ENCODE measurements around the gene RPP25L.

RPP25L gene

DNA sequence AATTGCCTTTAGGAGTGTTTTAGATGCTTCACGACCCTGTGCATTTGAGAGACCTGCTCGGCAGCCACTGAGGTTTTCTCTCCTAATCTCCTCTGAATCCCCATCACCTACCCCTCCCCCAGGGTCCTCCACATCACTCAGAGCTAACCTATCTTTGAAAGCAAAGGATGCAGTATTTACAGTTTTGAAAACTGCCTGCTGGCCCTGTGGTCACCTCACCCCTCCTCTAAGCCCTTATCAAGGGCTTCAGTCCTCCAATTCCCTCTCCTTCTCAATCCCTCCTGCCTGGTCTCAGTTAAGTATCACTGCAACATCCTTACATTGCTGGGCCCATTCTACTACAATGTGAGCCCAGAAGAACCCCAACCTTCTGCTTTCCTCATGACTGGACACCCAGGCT, 4.6 kb downstream of the RPP25L start:
- Histone ChIP-seq H3K27ac (ENCODE audit: low read depth, low read length) (no peak overlapping the region), H3K79me2 (ENCODE audit: control insufficient read depth, insufficient read depth, low read length, unreplicated experiment) (peaks cover 9% of the 10 kb centered on the region), H3K27me3 (ENCODE audit: insufficient read depth, low read length) (peaks cover 7% of the 10 kb centered on the region; the same call in 1 of the 2 replicates), H2AFZ (ENCODE audit: low read length, unreplicated experiment) (no peak overlapping the region), H3K36me3 (ENCODE audit: insufficient read depth, low read length) (no peaks in the 10 kb centered on the region), H3K4me1 (ENCODE audit: control insufficient read depth, insufficient read depth, low read length, unreplicated experiment) (peaks cover 9% of the 10 kb centered on the region), H3K4me3 (ENCODE audit: low read depth, low read length) (no peak overlapping the region)

DNA sequence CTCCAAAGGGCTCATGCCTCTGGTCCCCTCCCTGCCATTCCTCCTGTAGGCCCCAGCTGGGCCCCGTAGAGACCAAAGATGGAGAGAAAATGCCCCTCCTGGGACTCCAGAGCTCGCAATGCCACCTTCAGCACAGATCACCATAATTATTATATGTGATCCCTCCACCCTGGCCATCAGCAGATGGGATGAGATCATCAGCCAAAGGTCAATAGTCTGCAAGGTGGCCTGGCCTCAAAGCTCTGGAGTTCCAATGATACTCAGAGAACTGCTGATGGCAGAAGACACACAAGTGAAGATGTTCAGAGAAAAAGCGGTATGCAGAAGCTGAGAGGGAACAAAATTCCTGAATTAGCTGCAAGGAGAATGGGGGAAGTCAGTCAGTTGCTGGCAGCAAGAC, 5.0 kb downstream of the RPP25L start:
- H3K36me3 ChIP-seq (ENCODE audit: insufficient read depth, low read length) = no peaks in the 10 kb centered on the region
- peaks cover 7% of the 10 kb centered on the region for H3K4me1 ChIP-seq (ENCODE audit: control insufficient read depth, insufficient read depth, low read length, unreplicated experiment)
- H3K79me2 ChIP-seq (ENCODE audit: control insufficient read depth, insufficient read depth, low read length, unreplicated experiment) = peaks cover 9% of the 10 kb centered on the region
- no peak overlapping the region for H2AFZ ChIP-seq (ENCODE audit: low read length, unreplicated experiment)
- H3K27me3 ChIP-seq (ENCODE audit: insufficient read depth, low read length) = peaks cover 7% of the 10 kb centered on the region; the same call in 1 of the 2 replicates
- H3K4me3 ChIP-seq (ENCODE audit: low read depth, low read length) = no peak overlapping the region
- no peak overlapping the region for H3K27ac ChIP-seq (ENCODE audit: low read depth, low read length)

DNA sequence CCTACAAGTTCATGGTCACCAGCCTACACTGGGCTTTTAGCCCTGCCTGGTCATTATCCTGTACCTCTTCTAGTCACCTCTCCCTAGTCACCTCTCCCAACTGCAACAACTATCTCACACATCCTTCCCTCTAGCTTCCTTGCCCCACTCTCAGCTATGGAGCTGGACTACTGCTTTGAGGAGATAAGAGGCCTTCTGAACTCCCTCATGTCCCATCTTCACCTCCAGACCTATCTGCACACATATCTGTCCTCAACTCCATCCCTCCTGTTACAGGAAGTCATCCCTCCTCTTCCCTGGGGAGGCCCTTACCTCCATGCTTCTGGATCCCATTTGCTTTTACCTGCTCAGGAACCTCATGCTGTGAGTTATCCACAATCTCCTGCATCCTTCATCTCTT, 5.7 kb downstream of the RPP25L start:
- no peak overlapping the region for H2AFZ ChIP-seq (ENCODE audit: low read length, unreplicated experiment)
- peaks cover 6% of the 10 kb centered on the region for H3K79me2 ChIP-seq (ENCODE audit: control insufficient read depth, insufficient read depth, low read length, unreplicated experiment)

DNA sequence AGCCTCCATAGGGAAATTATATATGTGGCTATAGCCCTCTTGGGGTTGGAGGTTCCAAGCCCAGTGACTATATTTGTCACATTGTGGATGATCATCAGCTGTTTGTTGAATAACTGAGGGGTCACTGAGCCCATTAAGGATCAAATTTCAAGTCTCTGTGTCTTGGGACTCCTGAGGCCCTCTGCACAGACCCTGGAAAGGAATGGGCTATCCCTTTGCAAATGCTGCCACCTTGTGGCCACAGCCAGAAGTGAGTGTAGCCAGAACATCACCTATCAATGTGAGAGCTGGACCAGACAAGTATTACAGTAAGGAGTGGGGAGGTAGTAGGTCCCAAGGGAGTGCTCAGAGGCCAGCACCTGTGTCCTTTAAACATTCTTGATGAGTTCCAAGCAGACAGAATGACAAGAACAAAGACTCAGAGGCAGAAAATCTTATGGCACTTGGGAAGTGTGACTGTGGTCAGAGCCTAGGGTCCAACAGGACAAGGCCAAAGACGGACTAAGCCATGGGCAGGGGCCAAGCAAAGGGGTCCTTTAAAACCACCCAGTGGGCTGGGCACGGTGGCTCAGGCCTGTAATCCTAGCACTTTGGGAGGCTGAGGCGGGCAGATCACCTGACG, 8.2 kb downstream of the RPP25L start:
- no peak overlapping the region for H3K27ac ChIP-seq (ENCODE audit: low read depth, low read length)

More for the DNA sequence above, 5.7 kb downstream of the RPP25L start:
- Histone ChIP-seq H3K27ac (ENCODE audit: low read depth, low read length) (no peak overlapping the region), H3K27me3 (ENCODE audit: insufficient read depth, low read length) (peaks cover 7% of the 10 kb centered on the region; the same call in 1 of the 2 replicates), H3K36me3 (ENCODE audit: insufficient read depth, low read length) (no peaks in the 10 kb centered on the region), H3K4me3 (ENCODE audit: low read depth, low read length) (no peak overlapping the region), H3K4me1 (ENCODE audit: control insufficient read depth, insufficient read depth, low read length, unreplicated experiment) (peaks cover 5% of the 10 kb centered on the region)

DNA sequence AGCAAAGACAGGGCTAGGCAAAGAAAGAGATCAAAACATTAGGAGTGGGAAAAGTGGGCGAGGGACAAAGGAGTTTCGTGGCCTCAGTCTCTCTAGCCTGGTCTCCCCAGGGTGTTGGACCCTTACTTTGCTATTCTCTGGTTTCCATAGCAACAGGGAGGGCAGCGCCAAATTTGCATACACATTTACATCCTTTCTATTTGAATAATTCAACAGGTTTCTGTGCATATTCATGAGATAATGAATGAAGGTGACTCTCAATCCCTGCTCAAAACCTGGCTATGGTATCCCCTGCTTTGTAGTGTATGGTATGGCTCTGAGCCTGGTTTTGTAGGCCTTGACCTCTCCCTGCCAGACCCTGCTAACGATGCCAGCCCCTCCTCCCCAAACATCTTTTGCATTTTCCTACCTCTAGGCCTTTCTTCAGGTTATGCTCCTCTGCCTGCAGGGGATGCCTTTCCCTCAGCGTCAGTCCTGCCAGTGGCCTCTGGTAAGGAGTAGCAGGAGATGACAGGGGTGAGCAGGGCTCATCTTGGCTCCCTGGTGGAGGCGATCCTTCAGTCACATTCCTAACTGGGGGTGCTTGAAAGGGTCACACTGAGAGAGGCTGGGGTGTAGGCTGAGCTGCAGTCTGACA, 9.8 kb downstream of the RPP25L start:
- Histone ChIP-seq H3K4me1 (ENCODE audit: control insufficient read depth, insufficient read depth, low read length, unreplicated experiment) (no peaks in the 10 kb centered on the region), H2AFZ (ENCODE audit: low read length, unreplicated experiment) (no peak overlapping the region), H3K27me3 (ENCODE audit: insufficient read depth, low read length) (peaks cover 13% of the 10 kb centered on the region; the same call in 1 of the 2 replicates), H3K79me2 (ENCODE audit: control insufficient read depth, insufficient read depth, low read length, unreplicated experiment) (no peaks in the 10 kb centered on the region), H3K4me3 (ENCODE audit: low read depth, low read length) (no peak overlapping the region), H3K36me3 (ENCODE audit: insufficient read depth, low read length) (no peaks in the 10 kb centered on the region), H3K27ac (ENCODE audit: low read depth, low read length) (no peak overlapping the region)

More for the DNA sequence above, 8.2 kb downstream of the RPP25L start:
- H3K79me2 ChIP-seq (ENCODE audit: control insufficient read depth, insufficient read depth, low read length, unreplicated experiment) = no peaks in the 10 kb centered on the region
- H3K4me3 ChIP-seq (ENCODE audit: low read depth, low read length) = no peak overlapping the region
- no peaks in the 10 kb centered on the region for H3K4me1 ChIP-seq (ENCODE audit: control insufficient read depth, insufficient read depth, low read length, unreplicated experiment)
- H3K36me3 ChIP-seq (ENCODE audit: insufficient read depth, low read length) = no peaks in the 10 kb centered on the region
- H3K27me3 ChIP-seq (ENCODE audit: insufficient read depth, low read length) = peaks cover 10% of the 10 kb centered on the region; the same call in 1 of the 2 replicates
- H2AFZ ChIP-seq (ENCODE audit: low read length, unreplicated experiment) = no peak overlapping the region

DNA sequence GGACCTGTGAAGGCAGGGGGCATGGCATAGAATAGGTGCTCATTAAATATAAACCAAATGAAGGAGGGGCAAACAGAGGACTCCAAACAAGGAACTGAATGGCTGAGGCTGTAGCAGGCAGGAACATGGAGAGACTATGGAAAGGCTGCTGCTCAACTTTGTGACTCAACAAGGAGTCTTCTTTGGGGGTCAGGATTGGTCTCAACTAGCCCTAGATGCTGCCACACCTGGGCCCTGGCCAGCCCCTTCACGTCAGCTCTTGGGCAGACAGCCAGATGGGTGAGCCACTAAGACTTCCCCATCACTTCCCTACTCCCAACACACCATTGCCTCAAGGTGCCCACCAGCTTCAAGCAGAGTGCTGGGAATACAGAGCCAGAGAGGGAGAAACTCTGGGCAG, 11.0 kb downstream of the RPP25L start:
- Histone ChIP-seq H3K4me1 (ENCODE audit: control insufficient read depth, insufficient read depth, low read length, unreplicated experiment) (no peaks in the 10 kb centered on the region), H2AFZ (ENCODE audit: low read length, unreplicated experiment) (no peak overlapping the region), H3K36me3 (ENCODE audit: insufficient read depth, low read length) (no peaks in the 10 kb centered on the region), H3K79me2 (ENCODE audit: control insufficient read depth, insufficient read depth, low read length, unreplicated experiment) (no peaks in the 10 kb centered on the region), H3K4me3 (ENCODE audit: low read depth, low read length) (no peak overlapping the region), H3K27me3 (ENCODE audit: insufficient read depth, low read length) (peaks cover 13% of the 10 kb centered on the region; the same call in 1 of the 2 replicates), H3K27ac (ENCODE audit: low read depth, low read length) (no peak overlapping the region)

DNA sequence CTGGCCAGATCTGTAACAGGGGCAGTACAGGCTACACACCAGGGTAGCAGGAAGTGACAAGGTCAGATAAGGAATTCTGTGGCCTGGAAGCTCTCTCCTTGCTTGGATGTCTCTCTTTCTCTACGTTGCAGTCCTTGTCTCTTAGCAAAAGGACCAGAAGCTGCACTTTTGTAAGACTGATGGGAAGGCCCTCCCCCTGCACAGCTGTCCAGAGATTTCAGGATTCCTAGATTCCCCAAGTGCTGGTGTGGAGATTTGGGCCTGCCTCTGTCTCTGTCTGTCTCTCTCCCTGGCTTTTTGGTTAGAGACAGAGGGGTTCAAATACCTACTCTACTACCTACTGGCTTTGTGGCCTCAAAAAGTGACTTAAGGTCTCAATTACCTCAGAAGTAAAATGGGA, 12.4 kb downstream of the RPP25L start:
- Histone ChIP-seq H3K4me3 (ENCODE audit: low read depth, low read length) (no peak overlapping the region), H3K27me3 (ENCODE audit: insufficient read depth, low read length) (peaks cover 11% of the 10 kb centered on the region; the same call in 1 of the 2 replicates)

DNA sequence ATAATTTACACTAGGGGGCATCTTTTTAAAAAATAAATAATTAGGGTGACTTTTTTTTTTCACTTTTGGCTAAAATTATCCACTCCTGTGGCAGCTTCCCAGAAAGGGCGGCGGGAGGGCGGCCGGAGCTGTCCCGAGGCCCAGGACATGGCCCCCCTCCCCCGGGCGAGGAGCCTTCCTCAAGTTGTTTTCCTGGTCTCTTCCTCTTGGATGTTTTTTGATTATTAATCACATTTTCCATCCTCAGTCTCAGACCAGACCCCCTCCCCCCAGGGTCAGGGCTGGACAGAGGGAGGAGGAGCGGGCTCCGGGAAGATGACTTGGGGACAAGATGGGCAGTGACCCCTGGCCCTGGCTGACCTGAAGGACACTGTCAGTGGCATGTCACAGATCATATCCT, 17.7 kb downstream of the RPP25L start:
- H2AFZ ChIP-seq (ENCODE audit: low read length, unreplicated experiment) = no peak overlapping the region
- no peak overlapping the region for H3K4me3 ChIP-seq (ENCODE audit: low read depth, low read length)
- H3K79me2 ChIP-seq (ENCODE audit: control insufficient read depth, insufficient read depth, low read length, unreplicated experiment) = no peaks in the 10 kb centered on the region
- H3K27ac ChIP-seq (ENCODE audit: low read depth, low read length) = no peak overlapping the region
- no peaks in the 10 kb centered on the region for H3K4me1 ChIP-seq (ENCODE audit: control insufficient read depth, insufficient read depth, low read length, unreplicated experiment)
- no peaks in the 10 kb centered on the region for H3K36me3 ChIP-seq (ENCODE audit: insufficient read depth, low read length)
- H3K27me3 ChIP-seq (ENCODE audit: insufficient read depth, low read length) = peaks cover 58% of the 10 kb centered on the region

More for the DNA sequence above, 12.4 kb downstream of the RPP25L start:
- Histone ChIP-seq H3K79me2 (ENCODE audit: control insufficient read depth, insufficient read depth, low read length, unreplicated experiment) (no peaks in the 10 kb centered on the region), H3K36me3 (ENCODE audit: insufficient read depth, low read length) (no peaks in the 10 kb centered on the region), H2AFZ (ENCODE audit: low read length, unreplicated experiment) (no peak overlapping the region), H3K27ac (ENCODE audit: low read depth, low read length) (no peak overlapping the region), H3K4me1 (ENCODE audit: control insufficient read depth, insufficient read depth, low read length, unreplicated experiment) (no peaks in the 10 kb centered on the region)

DNA sequence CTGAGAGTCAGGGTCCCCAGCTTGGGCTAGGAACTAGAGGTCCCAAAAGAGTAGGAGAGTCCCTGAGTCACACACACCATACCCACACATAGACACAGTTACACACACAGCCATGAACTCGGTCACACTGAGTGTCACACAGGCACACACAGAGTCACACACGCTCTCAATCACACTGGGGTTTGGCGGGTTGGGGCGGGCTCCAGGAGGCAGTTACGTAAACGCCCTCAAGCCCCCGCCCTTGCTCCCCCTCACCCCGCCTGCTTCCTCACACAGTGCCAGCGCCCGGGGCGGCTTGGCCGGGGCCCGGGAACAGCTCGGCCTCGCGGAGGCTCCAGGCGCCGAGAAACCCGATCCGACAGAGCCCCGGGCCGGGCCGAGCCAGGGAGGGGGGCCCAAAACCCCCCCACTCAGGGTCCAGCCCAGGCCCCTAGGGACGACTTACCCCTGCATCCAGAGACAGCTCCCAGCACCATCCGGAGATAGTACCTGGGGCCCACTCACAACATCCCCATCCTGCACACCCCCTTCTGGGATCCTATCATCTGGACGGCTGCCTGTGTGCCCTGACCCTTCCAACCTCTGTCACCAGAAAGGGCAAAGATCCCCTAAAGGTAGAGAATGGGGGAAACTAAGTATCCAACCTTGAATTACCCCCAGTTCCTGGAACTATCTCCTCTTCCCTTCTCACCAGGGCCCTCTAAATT, 18.8 kb downstream of the RPP25L start:
- no peak overlapping the region for H3K4me3 ChIP-seq (ENCODE audit: low read depth, low read length)
- no peaks in the 10 kb centered on the region for H3K36me3 ChIP-seq (ENCODE audit: insufficient read depth, low read length)
- no peak overlapping the region for H2AFZ ChIP-seq (ENCODE audit: low read length, unreplicated experiment)
- peaks cover 69% of the 10 kb centered on the region for H3K27me3 ChIP-seq (ENCODE audit: insufficient read depth, low read length)
- H3K27ac ChIP-seq (ENCODE audit: low read depth, low read length) = no peak overlapping the region
- H3K79me2 ChIP-seq (ENCODE audit: control insufficient read depth, insufficient read depth, low read length, unreplicated experiment) = no peaks in the 10 kb centered on the region
- H3K4me1 ChIP-seq (ENCODE audit: control insufficient read depth, insufficient read depth, low read length, unreplicated experiment) = no peaks in the 10 kb centered on the region

DNA sequence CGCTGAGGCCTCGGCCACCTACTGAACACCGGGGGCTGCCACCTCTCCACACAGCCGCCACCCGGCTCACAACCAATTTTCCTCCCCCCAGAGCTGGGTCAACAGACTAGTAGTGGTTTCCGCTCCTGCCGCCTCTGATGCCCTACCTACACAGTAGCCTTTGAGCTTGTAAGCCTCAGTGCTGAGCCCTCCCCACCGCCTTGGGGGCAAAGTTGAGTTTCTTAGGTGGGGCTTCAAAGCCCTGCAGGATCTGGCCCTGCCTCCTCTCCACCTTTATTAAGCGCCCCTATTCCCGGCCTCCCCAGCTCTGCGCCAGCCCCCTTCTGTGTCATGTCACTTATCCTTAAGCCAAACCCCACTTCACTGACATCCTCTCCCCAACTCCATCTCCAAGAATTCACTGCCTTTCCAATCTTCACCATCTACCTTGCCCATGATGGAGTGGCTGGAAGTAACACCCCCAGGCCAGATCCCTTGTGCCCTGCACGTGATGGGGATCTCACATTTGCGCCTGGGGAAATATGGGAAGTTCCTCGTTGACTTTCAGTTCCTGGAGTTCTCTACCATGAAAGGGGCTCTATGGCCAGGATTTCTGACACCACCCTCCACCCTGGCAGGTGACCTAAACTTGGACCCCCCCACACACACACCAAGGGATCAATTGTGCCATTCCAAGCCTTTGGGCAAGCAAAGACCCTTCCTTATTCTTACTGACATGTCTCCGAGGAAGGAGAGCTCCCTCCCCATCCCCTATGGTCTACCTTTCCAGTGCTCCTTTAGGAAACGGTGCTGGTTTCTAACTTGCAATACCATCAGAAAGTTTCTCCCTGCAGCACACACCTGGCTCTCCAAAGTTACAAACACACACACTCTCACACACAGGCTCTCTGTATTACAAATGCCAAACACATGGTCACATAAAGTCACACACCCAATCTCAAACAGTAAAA, 19.7 kb downstream of the RPP25L start:
- H3K27me3 ChIP-seq (ENCODE audit: insufficient read depth, low read length) = peaks cover 74% of the 10 kb centered on the region
- no peaks in the 10 kb centered on the region for H3K79me2 ChIP-seq (ENCODE audit: control insufficient read depth, insufficient read depth, low read length, unreplicated experiment)
- no peak overlapping the region for H3K4me3 ChIP-seq (ENCODE audit: low read depth, low read length)

More for the DNA sequence above, 19.7 kb downstream of the RPP25L start:
- Histone ChIP-seq H3K4me1 (ENCODE audit: control insufficient read depth, insufficient read depth, low read length, unreplicated experiment) (no peaks in the 10 kb centered on the region), H3K36me3 (ENCODE audit: insufficient read depth, low read length) (no peaks in the 10 kb centered on the region), H3K27ac (ENCODE audit: low read depth, low read length) (no peak overlapping the region), H2AFZ (ENCODE audit: low read length, unreplicated experiment) (no peak overlapping the region)
